ENCODE data around the gene POLR2J3.
"Not testable (repeated sequence)": the region's sequence is repeated elsewhere in the genome, so short reads cannot be mapped to it uniquely, and the experiment has no call there.

The POLR2J3 gene

DNA sequence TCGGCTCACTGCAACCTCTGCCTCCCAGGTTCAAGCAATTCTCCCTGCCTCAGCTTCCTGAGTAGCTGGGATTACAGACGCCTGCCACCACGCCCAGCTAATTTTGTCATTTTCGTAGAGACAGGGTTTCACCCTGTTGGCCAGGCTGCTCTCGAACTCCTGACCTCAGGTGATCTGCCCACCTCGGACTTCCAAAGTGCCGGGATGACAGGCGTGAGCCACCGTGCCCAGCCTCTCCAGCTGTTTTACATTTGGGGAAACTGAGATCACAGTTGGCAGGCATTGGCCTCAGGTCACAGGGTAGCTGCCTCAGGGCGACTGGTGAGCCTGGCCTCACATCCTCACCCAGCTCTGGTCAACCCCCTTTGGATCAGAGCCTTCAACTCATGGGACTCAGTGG lies 37.4 kb upstream of the POLR2J3 start:
- not testable (repeated sequence) for H3K27me3 ChIP-seq (ENCODE audit: insufficient read depth, low read length); H3K9me3 ChIP-seq (ENCODE audit: insufficient read depth, low read depth, low read length); H3K4me1 ChIP-seq (ENCODE audit: insufficient read depth, low read length); H3K4me3 ChIP-seq (ENCODE audit: low read length); H3K27ac ChIP-seq (ENCODE audit: low read depth, low read length); H3K36me3 ChIP-seq (ENCODE audit: insufficient read depth, low read length); H3K9ac ChIP-seq (ENCODE audit: low read depth, low read length)
- WGBS, result 91% methylated on average over 6 of the region's 10 CpGs

DNA sequence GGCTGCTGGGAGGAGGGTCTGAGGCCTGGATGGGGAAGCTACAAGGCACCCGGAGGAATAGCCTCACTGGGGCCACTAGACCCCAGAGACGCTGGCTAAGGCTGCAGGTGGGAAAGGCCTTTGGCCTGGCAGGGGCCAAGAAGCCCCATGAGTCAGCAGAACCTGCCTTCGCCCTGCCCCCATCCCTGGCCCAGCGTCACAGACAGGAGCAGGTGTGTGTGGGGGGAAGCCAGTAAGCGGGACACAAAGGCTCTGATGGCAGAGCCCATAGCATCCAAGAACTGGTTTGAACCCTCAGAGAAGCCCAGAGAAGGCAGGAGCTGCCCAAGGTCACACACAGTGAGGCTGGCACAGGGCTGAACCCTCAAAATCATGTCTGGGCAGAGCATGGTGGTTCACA lies 34.5 kb upstream of the POLR2J3 start:
- not testable (repeated sequence) for H3K4me3 ChIP-seq (ENCODE audit: low read length); H3K4me1 ChIP-seq (ENCODE audit: insufficient read depth, low read length); H3K36me3 ChIP-seq (ENCODE audit: insufficient read depth, low read length); H3K27ac ChIP-seq (ENCODE audit: low read depth, low read length); H3K27me3 ChIP-seq (ENCODE audit: insufficient read depth, low read length); H3K9ac ChIP-seq (ENCODE audit: low read depth, low read length); H3K9me3 ChIP-seq (ENCODE audit: insufficient read depth, low read depth, low read length)
- no CpG with 5 or more reads among the region's 5 CpGs for WGBS

DNA sequence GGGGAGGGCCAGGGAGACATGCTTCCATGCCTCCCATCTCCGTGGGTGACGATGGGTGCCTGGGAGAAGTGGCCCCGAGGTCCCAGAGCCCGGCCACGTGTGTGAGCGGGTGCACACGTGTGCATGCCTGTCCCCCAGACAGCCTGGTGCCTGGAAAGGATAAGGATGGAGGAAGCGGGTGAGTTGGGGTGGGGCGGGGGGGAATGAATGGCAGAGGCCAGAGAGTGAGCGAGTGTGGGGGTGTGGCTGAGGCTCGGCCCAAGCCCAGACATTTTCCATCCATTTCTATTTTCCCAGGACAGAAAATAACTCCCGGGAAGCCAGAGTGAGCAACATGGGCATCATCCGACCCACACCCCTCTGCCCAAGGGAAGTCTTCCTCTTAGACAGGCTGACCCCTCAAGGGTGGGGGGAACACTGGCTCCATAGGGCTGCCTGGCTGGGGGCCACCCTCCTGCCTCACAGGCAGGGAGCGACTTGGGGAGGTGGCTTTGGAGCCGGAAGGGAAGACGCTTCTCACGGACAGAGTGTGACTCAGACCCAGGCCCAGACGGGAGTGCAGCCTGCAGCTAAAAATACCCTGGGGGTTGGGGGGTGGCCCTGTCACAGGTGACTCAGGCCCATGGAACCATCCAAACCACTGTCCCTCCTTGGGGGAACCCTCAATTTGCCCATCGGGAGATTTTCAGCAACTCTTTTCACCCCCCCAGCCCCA lies 32.2 kb upstream of the POLR2J3 start:
- not testable (repeated sequence) for H3K9ac ChIP-seq (ENCODE audit: low read depth, low read length)

DNA sequence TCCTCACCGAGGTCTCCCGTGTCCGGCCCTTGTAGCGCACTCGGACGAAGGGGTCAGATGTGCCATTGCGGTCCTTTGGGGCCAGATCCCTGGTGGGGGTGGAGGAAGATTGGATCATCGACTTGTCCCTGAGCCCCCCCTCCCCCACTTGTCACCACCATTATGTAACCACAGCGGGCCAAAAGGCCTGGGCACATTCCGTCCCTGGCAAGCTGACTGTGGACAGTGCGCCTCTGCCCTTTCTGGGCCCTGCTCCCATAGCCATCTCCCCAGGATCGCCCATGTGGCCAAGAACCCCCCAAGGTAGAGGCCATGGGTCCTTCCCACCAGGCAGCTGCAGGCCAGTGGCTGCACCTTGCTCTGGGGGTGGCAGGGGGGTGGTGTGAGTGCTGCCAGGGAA lies 29.9 kb upstream of the POLR2J3 start:
- H3K4me1 ChIP-seq (ENCODE audit: insufficient read depth, low read length); H3K36me3 ChIP-seq (ENCODE audit: insufficient read depth, low read length); H3K27ac ChIP-seq (ENCODE audit: low read depth, low read length); H3K4me3 ChIP-seq (ENCODE audit: low read length); H3K27me3 ChIP-seq (ENCODE audit: insufficient read depth, low read length); H3K9ac ChIP-seq (ENCODE audit: low read depth, low read length); H3K9me3 ChIP-seq (ENCODE audit: insufficient read depth, low read depth, low read length): not testable (repeated sequence)
- no CpG with 5 or more reads among the region's 12 CpGs for WGBS

More for the DNA sequence above, 32.2 kb upstream of the POLR2J3 start:
- H3K27me3 ChIP-seq (ENCODE audit: insufficient read depth, low read length); H3K36me3 ChIP-seq (ENCODE audit: insufficient read depth, low read length); H3K4me1 ChIP-seq (ENCODE audit: insufficient read depth, low read length); H3K9me3 ChIP-seq (ENCODE audit: insufficient read depth, low read depth, low read length); H3K4me3 ChIP-seq (ENCODE audit: low read length); H3K27ac ChIP-seq (ENCODE audit: low read depth, low read length): not testable (repeated sequence)
- WGBS, result no CpG with 5 or more reads among the region's 19 CpGs

DNA sequence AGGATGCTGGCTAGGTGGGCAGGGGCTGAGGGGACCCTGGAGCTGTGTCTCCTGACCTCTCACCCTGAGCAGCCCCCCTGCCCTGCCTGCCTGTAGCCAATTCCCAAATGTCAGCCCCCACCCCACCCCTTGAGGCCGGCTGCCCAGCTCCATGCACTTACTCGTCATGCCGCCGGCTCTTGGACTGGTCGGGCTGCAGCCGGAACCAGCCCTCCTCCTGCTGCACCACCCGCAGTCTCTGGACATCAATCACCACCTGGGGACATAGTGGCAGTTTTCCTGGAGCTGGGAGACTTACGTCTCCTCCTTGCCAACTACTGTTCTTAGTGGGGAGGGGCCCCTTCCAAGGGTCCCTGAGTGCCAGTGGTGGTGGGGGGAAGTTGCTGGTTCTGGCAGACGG lies 27.3 kb upstream of the POLR2J3 start:
- not testable (repeated sequence) for H3K36me3 ChIP-seq (ENCODE audit: insufficient read depth, low read length); H3K9me3 ChIP-seq (ENCODE audit: insufficient read depth, low read depth, low read length); H3K4me3 ChIP-seq (ENCODE audit: low read length); H3K27ac ChIP-seq (ENCODE audit: low read depth, low read length); H3K9ac ChIP-seq (ENCODE audit: low read depth, low read length); H3K4me1 ChIP-seq (ENCODE audit: insufficient read depth, low read length); H3K27me3 ChIP-seq (ENCODE audit: insufficient read depth, low read length)
- no CpG with 5 or more reads among the region's 9 CpGs for WGBS

DNA sequence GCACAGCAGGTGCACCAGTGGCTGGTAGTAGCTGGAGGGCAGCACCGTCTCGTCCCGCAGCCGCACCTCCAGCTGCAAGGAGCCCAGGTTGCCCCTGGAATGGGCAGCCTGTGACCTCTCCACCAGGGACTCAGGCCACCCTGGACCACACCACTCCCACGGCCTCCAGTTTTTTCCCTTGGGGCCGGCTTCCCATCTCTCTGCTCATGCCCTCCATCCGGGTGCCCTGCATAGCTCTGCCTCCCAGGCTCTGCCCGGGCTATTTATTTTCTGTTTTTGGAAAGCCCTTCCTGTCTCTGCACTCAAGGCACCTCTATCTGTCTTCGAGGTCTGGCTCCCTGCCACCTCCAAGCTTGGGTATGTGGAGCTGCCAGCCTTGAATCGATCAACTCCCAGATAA lies 23.7 kb upstream of the POLR2J3 start:
- not testable (repeated sequence) for H3K36me3 ChIP-seq (ENCODE audit: insufficient read depth, low read length); H3K27ac ChIP-seq (ENCODE audit: low read depth, low read length); H3K9ac ChIP-seq (ENCODE audit: low read depth, low read length)

DNA sequence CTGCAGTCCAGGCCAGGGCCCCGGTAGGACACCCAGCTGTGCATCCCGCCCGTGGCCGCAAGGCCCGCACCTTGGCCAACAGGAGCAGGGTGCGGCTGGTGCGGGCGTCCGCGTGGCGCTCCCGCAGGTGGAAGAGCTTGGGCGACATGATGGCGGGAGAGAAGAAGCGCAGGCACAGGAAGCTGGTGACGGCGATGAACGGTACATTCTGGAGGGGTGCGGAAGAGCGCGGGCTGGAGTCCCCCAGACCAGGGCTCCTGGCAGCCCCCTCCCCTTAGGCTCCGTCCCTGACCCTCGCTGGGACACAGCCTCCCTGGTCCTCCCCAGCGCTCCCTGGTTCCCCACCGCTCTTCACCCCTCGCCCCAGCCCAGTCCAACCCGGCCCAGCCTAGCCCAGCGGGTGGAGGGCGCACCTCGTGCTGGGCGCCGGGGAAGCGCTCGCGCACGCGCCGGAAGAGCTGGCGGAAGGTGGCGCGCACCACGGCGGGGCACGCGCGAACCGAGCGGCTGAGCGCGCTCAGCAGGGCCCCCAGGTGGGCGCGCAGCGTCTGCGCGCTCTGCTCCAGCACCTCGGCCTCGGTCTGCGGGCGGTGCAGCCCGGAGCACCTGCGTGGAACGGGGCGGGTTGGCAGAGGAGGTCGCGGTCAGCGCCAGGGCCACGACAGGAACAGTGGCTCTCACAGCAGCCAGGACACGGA lies 21.4 kb upstream of the POLR2J3 start:
- not testable (repeated sequence) for H3K4me3 ChIP-seq (ENCODE audit: low read length); H3K4me1 ChIP-seq (ENCODE audit: insufficient read depth, low read length); H3K27me3 ChIP-seq (ENCODE audit: insufficient read depth, low read length); H3K36me3 ChIP-seq (ENCODE audit: insufficient read depth, low read length); H3K27ac ChIP-seq (ENCODE audit: low read depth, low read length); H3K9me3 ChIP-seq (ENCODE audit: insufficient read depth, low read depth, low read length); H3K9ac ChIP-seq (ENCODE audit: low read depth, low read length)
- WGBS, result no CpG with 5 or more reads among the region's 68 CpGs

More for the DNA sequence above, 23.7 kb upstream of the POLR2J3 start:
- 91% methylated on average over 3 of the region's 10 CpGs for WGBS
- H3K4me3 ChIP-seq (ENCODE audit: low read length); H3K9me3 ChIP-seq (ENCODE audit: insufficient read depth, low read depth, low read length); H3K4me1 ChIP-seq (ENCODE audit: insufficient read depth, low read length); H3K27me3 ChIP-seq (ENCODE audit: insufficient read depth, low read length): not testable (repeated sequence)

DNA sequence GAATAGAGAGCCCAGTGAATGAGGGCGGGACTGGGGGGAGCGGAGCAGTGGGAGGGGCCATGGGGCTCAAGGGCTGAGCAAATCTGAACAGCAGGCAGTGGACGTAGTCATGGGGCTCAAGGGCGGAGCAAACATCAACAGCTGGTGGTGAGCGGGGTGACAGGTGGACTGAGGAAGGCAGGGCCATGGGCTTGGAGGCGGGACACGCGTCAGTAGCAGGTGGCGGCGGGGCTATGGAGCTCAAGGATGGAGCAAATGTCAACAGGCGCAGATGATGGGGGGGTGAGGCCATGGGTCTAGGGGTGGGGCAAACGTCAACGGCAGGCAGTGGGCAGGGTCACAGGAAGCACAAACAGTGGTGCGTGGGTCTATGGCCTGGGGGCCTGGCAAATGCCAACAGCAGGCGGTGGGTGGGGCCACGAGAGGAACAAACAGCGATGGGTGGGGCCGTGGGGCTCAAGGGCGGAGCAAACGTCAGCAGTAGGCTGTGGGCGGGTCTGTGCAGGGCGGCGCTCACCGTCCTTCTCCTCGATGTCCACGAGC lies 20.2 kb upstream of the POLR2J3 start:
- H3K4me1 ChIP-seq (ENCODE audit: insufficient read depth, low read length); H3K9me3 ChIP-seq (ENCODE audit: insufficient read depth, low read depth, low read length); H3K27ac ChIP-seq (ENCODE audit: low read depth, low read length); H3K9ac ChIP-seq (ENCODE audit: low read depth, low read length); H3K4me3 ChIP-seq (ENCODE audit: low read length); H3K36me3 ChIP-seq (ENCODE audit: insufficient read depth, low read length); H3K27me3 ChIP-seq (ENCODE audit: insufficient read depth, low read length): not testable (repeated sequence)
- 20% methylated on average over 8 of the region's 26 CpGs for WGBS

DNA sequence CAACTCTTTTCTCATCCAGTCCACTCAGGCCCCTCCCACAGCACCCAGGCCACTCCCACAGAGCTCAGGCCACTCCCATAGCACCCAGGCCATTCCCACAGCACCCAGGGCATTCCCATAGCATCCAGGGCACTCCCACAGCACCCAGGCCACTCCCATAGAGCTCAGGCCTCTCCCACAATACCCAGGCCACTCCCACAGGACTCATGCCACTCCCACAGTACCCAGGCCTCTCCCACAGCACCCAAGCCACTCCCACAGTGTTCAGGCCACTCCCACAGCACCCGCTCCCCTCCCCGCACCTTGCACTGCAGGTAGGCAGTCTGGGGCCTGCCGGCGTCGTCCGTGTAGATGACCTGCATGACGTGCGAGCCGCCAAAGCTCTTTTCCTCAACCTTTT lies 17.5 kb upstream of the POLR2J3 start:
- not testable (repeated sequence) for H3K27me3 ChIP-seq (ENCODE audit: insufficient read depth, low read length); H3K4me3 ChIP-seq (ENCODE audit: low read length); H3K9ac ChIP-seq (ENCODE audit: low read depth, low read length); H3K36me3 ChIP-seq (ENCODE audit: insufficient read depth, low read length); H3K9me3 ChIP-seq (ENCODE audit: insufficient read depth, low read depth, low read length); H3K4me1 ChIP-seq (ENCODE audit: insufficient read depth, low read length); H3K27ac ChIP-seq (ENCODE audit: low read depth, low read length)
- no CpG with 5 or more reads among the region's 9 CpGs for WGBS

DNA sequence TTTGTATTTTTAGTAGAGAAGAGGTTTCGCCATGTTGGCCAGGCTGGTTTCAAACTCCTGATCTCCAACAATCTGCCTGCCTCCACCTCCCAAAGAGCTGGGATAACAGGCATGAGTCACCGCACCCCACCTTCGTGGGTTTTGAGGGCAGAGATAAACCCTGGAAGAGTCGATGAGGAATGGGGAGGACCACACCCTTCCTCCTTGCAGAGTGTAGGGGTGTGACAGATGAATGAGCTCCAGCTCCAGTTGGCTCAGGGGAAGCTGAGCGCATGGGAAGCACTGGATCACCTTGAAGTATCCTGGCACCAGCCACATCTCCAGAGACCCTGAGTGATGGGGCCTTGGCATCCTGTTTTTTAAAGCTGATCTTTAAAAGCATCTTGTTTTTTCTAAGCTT lies 11.1 kb upstream of the POLR2J3 start:
- not testable (repeated sequence) for H3K36me3 ChIP-seq (ENCODE audit: insufficient read depth, low read length); H3K4me3 ChIP-seq (ENCODE audit: low read length); H3K27me3 ChIP-seq (ENCODE audit: insufficient read depth, low read length); H3K9ac ChIP-seq (ENCODE audit: low read depth, low read length); H3K4me1 ChIP-seq (ENCODE audit: insufficient read depth, low read length); H3K27ac ChIP-seq (ENCODE audit: low read depth, low read length); H3K9me3 ChIP-seq (ENCODE audit: insufficient read depth, low read depth, low read length)
- no CpG with 5 or more reads among the region's 5 CpGs for WGBS

DNA sequence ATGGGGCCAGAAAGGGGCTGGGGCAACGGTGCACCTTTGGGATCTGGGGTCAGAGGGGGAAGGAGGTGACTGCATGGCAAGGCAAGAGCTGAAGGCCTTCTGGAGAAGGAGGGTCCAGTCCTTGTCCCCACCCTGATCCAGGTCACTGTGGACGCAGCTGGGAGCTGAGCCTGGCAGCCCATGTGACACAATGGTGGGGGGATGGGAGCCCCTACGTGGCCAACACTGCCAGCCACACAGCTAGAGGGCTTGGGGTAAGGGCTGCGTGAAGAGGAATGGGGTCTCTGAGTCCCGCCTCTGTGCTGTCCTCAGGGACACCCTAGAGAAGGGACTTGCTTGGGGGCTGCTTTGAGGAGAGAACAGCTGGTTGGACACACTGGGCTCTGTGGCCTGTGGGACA lies 9.3 kb upstream of the POLR2J3 start:
- not testable (repeated sequence) for H3K36me3 ChIP-seq (ENCODE audit: insufficient read depth, low read length); H3K9ac ChIP-seq (ENCODE audit: low read depth, low read length); H3K4me1 ChIP-seq (ENCODE audit: insufficient read depth, low read length); H3K4me3 ChIP-seq (ENCODE audit: low read length); H3K27me3 ChIP-seq (ENCODE audit: insufficient read depth, low read length); H3K27ac ChIP-seq (ENCODE audit: low read depth, low read length); H3K9me3 ChIP-seq (ENCODE audit: insufficient read depth, low read depth, low read length)
- WGBS, result no CpG with 5 or more reads among the region's 5 CpGs

DNA sequence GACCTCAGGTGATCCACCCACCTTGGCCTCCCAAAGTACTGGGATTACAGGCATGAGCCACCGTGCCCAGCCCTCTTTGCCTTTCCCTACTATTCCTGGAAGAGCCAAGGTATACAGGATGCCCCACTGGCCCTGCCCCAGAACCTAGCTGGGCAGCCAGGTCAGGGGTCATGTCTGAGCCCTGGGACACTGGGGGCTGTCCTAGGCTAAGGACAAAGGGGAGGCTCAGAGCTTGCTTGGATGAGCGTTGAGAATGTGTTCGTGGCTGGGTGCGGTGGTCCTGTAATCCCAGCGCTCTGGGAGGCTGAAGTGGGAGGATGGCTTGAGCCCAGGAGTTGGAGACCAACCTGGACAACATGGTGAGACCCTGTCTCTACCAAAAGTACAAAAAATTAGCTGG lies 6.1 kb upstream of the POLR2J3 start:
- H3K36me3 ChIP-seq (ENCODE audit: insufficient read depth, low read length); H3K9ac ChIP-seq (ENCODE audit: low read depth, low read length); H3K4me3 ChIP-seq (ENCODE audit: low read length); H3K4me1 ChIP-seq (ENCODE audit: insufficient read depth, low read length); H3K9me3 ChIP-seq (ENCODE audit: insufficient read depth, low read depth, low read length); H3K27me3 ChIP-seq (ENCODE audit: insufficient read depth, low read length); H3K27ac ChIP-seq (ENCODE audit: low read depth, low read length): not testable (repeated sequence)
- 93% methylated on average over 2 of the region's 5 CpGs for WGBS
